ENCODE results near the gene DMAC2.
"Not testable (repeated sequence)": the region's sequence is repeated elsewhere in the genome, so short reads cannot be mapped to it uniquely, and the experiment has no call there.

Gene DMAC2

GRCh38 chr19:41395355-41395754 lies 44.4 kb downstream of the DMAC2 start:
- no peaks in the 10 kb centered on the region for H3K27me3 ChIP-seq (ENCODE audit: low read depth, low read length)
- no peak overlapping the region for H3K4me3 ChIP-seq (ENCODE audit: low read depth in 1 of 2, low read length in 2 of 2)
- no peaks in the 10 kb centered on the region for H3K9me3 ChIP-seq (ENCODE audit: control insufficient read depth in 1 of 2, low read length in 2 of 2)
- no peak overlapping the region for H3K27ac ChIP-seq (ENCODE audit: low read length)
- H3K4me1 ChIP-seq (ENCODE audit: control insufficient read depth in 1 of 2, insufficient read depth in 2 of 2, low read length in 2 of 2), result peaks cover 11 to 23% of the 10 kb centered on the region in 2 donors
- H3K36me3 ChIP-seq (ENCODE audit: control insufficient read depth in 1 of 2, insufficient read depth in 2 of 2, low read length in 2 of 2), result peaks cover 9 to 19% of the 10 kb centered on the region in 2 donors

- Histone ChIP-seq H3K4me1 (ENCODE audit: control insufficient read depth in 1 of 2, insufficient read depth in 2 of 2, low read length in 2 of 2) (peaks cover 0 to 10% of the 10 kb centered on the region in 2 donors), H3K9me3 (ENCODE audit: control insufficient read depth in 1 of 2, low read length in 2 of 2) (no peaks in the 10 kb centered on the region), H3K27ac (ENCODE audit: low read length) (no peak overlapping the region), H3K36me3 (ENCODE audit: control insufficient read depth in 1 of 2, insufficient read depth in 2 of 2, low read length in 2 of 2) (peaks cover 12 to 27% of the 10 kb centered on the region in 2 donors), H3K27me3 (ENCODE audit: low read depth, low read length) (no peaks in the 10 kb centered on the region), H3K4me3 (ENCODE audit: low read depth in 1 of 2, low read length in 2 of 2) (no peak overlapping the region)
These were observed 46.9 kb downstream of the DMAC2 start for GRCh38 chr19:41392775-41393174.

- no peak overlapping the region for H3K27ac ChIP-seq (ENCODE audit: low read length)
- H3K4me3 ChIP-seq (ENCODE audit: low read depth in 1 of 2, low read length in 2 of 2), result no peak overlapping the region
- peaks cover 12 to 33% of the 10 kb centered on the region in 2 donors for H3K36me3 ChIP-seq (ENCODE audit: control insufficient read depth in 1 of 2, insufficient read depth in 2 of 2, low read length in 2 of 2)
- H3K4me1 ChIP-seq (ENCODE audit: control insufficient read depth in 1 of 2, insufficient read depth in 2 of 2, low read length in 2 of 2), result peaks cover 0 to 10% of the 10 kb centered on the region in 2 donors
- no peaks in the 10 kb centered on the region for H3K27me3 ChIP-seq (ENCODE audit: low read depth, low read length)
- H3K9me3 ChIP-seq (ENCODE audit: control insufficient read depth in 1 of 2, low read length in 2 of 2), result no peaks in the 10 kb centered on the region
These were observed 48.1 kb downstream of the DMAC2 start for GRCh38 chr19:41391618-41392017.

GRCh38 chr19:41386442-41386841 lies 53.3 kb downstream of the DMAC2 start:
- Histone ChIP-seq H3K27me3 (ENCODE audit: low read depth, low read length) (no peaks in the 10 kb centered on the region), H3K9me3 (ENCODE audit: control insufficient read depth in 1 of 2, low read length in 2 of 2) (no peaks in the 10 kb centered on the region), H3K4me1 (ENCODE audit: control insufficient read depth in 1 of 2, insufficient read depth in 2 of 2, low read length in 2 of 2) (no peaks in the 10 kb centered on the region), H3K4me3 (ENCODE audit: low read depth in 1 of 2, low read length in 2 of 2) (no peak overlapping the region), H3K36me3 (ENCODE audit: control insufficient read depth in 1 of 2, insufficient read depth in 2 of 2, low read length in 2 of 2) (peaks cover 10 to 46% of the 10 kb centered on the region in 2 donors), H3K27ac (ENCODE audit: low read length) (no peak overlapping the region)

- no peaks in the 10 kb centered on the region for H3K4me1 ChIP-seq (ENCODE audit: control insufficient read depth in 1 of 2, insufficient read depth in 2 of 2, low read length in 2 of 2)
- no peak overlapping the region for H3K27ac ChIP-seq (ENCODE audit: low read length)
- H3K9me3 ChIP-seq (ENCODE audit: control insufficient read depth in 1 of 2, low read length in 2 of 2), result no peaks in the 10 kb centered on the region
- peaks cover 0 to 28% of the 10 kb centered on the region in 2 donors for H3K36me3 ChIP-seq (ENCODE audit: control insufficient read depth in 1 of 2, insufficient read depth in 2 of 2, low read length in 2 of 2)
- H3K27me3 ChIP-seq (ENCODE audit: low read depth, low read length), result no peaks in the 10 kb centered on the region
- no peak overlapping the region for H3K4me3 ChIP-seq (ENCODE audit: low read depth in 1 of 2, low read length in 2 of 2)
These were observed 55.4 kb downstream of the DMAC2 start for GRCh38 chr19:41384351-41384750.

- not testable (repeated sequence) for H3K27me3 ChIP-seq (ENCODE audit: low read depth, low read length); H3K4me3 ChIP-seq (ENCODE audit: low read depth in 1 of 2, low read length in 2 of 2); H3K4me1 ChIP-seq (ENCODE audit: control insufficient read depth in 1 of 2, insufficient read depth in 2 of 2, low read length in 2 of 2); H3K9me3 ChIP-seq (ENCODE audit: control insufficient read depth in 1 of 2, low read length in 2 of 2); H3K27ac ChIP-seq (ENCODE audit: low read length)
- peaks cover 0 to 18% of the 10 kb centered on the region in 2 donors for H3K36me3 ChIP-seq (ENCODE audit: control insufficient read depth in 1 of 2, insufficient read depth in 2 of 2, low read length in 2 of 2)
These were observed 58.2 kb downstream of the DMAC2 start for GRCh38 chr19:41381536-41381935.
